ENCODE data around the gene NUP188. TPM values are rescaled to one million over a fixed set of nuclear protein-coding genes. Genes with fewer than 3 reads are reported as not detected.

The NUP188 gene
- total and polyA plus RNA-seq, 2 experiments from 2014 or later, result 25.5 to 117 TPM

GRCh38 chr9:129011170-129011569, 63.7 kb downstream of the NUP188 start:
- Histone ChIP-seq H2AFZ (no peak overlapping the region), H3K36me3 (ENCODE audit: insufficient read depth) (no peaks in the 10 kb centered on the region), H3F3A (replicated peaks; ENCODE audit: low read depth) (peaks cover 6% of the 10 kb centered on the region; the same call in 1 of the 2 replicates), H3K9me2 (ENCODE audit: insufficient read depth) (no peaks in the 10 kb centered on the region), H3K4me2 (no peak overlapping the region), H3K4me3 (no peak overlapping the region), H3K27me3 (ENCODE audit: insufficient read depth) (no peaks in the 10 kb centered on the region), H4K20me1 (replicated peaks; ENCODE audit: insufficient read depth) (peaks cover 11% of the 10 kb centered on the region; the same call in 1 of the 2 replicates), H3K4me1 (ENCODE audit: insufficient read depth) (no peaks in the 10 kb centered on the region), H3K27ac (ENCODE audit: low read depth) (no peak overlapping the region), H3K79me2 (replicated peaks; ENCODE audit: insufficient read depth) (no peaks in the 10 kb centered on the region)
- TF ChIP-seq EZH2 (IDR thresholded peaks at IDR 0.05; ENCODE audit: low read depth, unreplicated experiment), result no peak
- peak overlapping the region; percentile 66; the same call in 1 of the 2 replicates for H3K27ac Mint-ChIP-seq
- H3K36me3 Mint-ChIP-seq (ENCODE audit: low read depth), result peaks cover 31% of the 10 kb centered on the region
- no peak for DNase-seq (ENCODE audit: low spot score)
- H3K4me3 Mint-ChIP-seq, result no peak overlapping the region
- peaks cover 15% of the 10 kb centered on the region for H3K27me3 Mint-ChIP-seq (ENCODE audit: insufficient read depth, low read depth, poor library complexity)
- H3K4me1 Mint-ChIP-seq, result peaks cover 5% of the 10 kb centered on the region; the same call in 1 of the 3 replicates
- no peaks in the 10 kb centered on the region for H3K9me3 Mint-ChIP-seq
- ATAC-seq, result no peak

- Histone ChIP-seq H3K4me2 (no peak overlapping the region), H3K79me2 (replicated peaks; ENCODE audit: insufficient read depth) (no peaks in the 10 kb centered on the region), H3K27me3 (ENCODE audit: insufficient read depth) (no peaks in the 10 kb centered on the region), H3K4me3 (no peak overlapping the region), H3K4me1 (ENCODE audit: insufficient read depth) (no peaks in the 10 kb centered on the region), H3K36me3 (ENCODE audit: insufficient read depth) (no peaks in the 10 kb centered on the region), H3F3A (replicated peaks; ENCODE audit: low read depth) (peaks cover 2% of the 10 kb centered on the region; the same call in 1 of the 2 replicates), H4K20me1 (replicated peaks; ENCODE audit: insufficient read depth) (peaks cover 6% of the 10 kb centered on the region; the same call in 1 of the 2 replicates), H3K9me2 (ENCODE audit: insufficient read depth) (no peaks in the 10 kb centered on the region), H3K27ac (ENCODE audit: low read depth) (no peak overlapping the region), H2AFZ (no peak overlapping the region)
- H3K9me3 Mint-ChIP-seq, result no peaks in the 10 kb centered on the region
- DNase-seq (ENCODE audit: low spot score) (no peak), ATAC-seq (no peak)
- H3K27ac Mint-ChIP-seq, result 0 out of 2 replicates have a peak overlapping the region, but pooled peaks have one; percentile 40
- peaks cover 5% of the 10 kb centered on the region; the same call in 1 of the 3 replicates for H3K4me1 Mint-ChIP-seq
- peaks cover 26% of the 10 kb centered on the region for H3K36me3 Mint-ChIP-seq (ENCODE audit: low read depth)
- peaks cover 11% of the 10 kb centered on the region for H3K27me3 Mint-ChIP-seq (ENCODE audit: insufficient read depth, low read depth, poor library complexity)
- H3K4me3 Mint-ChIP-seq, result no peak overlapping the region
- no peak for TF ChIP-seq REST (IDR thresholded peaks at IDR 0.05; ENCODE audit: unreplicated experiment)
- TF ChIP-seq EZH2phosphoT487 (IDR thresholded peaks at IDR 0.05; ENCODE audit: unreplicated experiment), result no peak
- TF ChIP-seq NANOG (IDR thresholded peaks at IDR 0.05; ENCODE audit: borderline replicate concordance), result no peak
- no peak for TF ChIP-seq CTCF (conservative IDR thresholded peaks at IDR 0.05; ENCODE audit: low read depth in 2 of 2)
- no peak for TF ChIP-seq ZNF331 (CRISPR knock-in tag; IDR thresholded peaks at IDR 0.05; ENCODE audit: low read depth)
- TF ChIP-seq ETS1 (IDR thresholded peaks at IDR 0.05), result no peak
- no peak for TF ChIP-seq POLR2AphosphoS5 (IDR thresholded peaks at IDR 0.05; ENCODE audit: low read depth)
- no peak for TF ChIP-seq CREB1 (CRISPR knock-in tag; IDR thresholded peaks at IDR 0.05; ENCODE audit: low read depth)
- TF ChIP-seq STAT1 (IDR thresholded peaks at IDR 0.05; ENCODE audit: unreplicated experiment), result no peak
- TF ChIP-seq JUNB (IDR thresholded peaks at IDR 0.05; ENCODE audit: unreplicated experiment), result no peak
These were observed 64.3 kb downstream of the NUP188 start for GRCh38 chr9:129011761-129012181.

All from GM23338 (cell line).